Right hindlimb (tissue), 1 donor: ENCODE measurements around the gene AKAP11.

ENCODE experiments used
- DNase-seq: peaks from one replicate; pipeline ENCODE4 v3.0.0-alpha.2; 2018

Gene AKAP11

DNA sequence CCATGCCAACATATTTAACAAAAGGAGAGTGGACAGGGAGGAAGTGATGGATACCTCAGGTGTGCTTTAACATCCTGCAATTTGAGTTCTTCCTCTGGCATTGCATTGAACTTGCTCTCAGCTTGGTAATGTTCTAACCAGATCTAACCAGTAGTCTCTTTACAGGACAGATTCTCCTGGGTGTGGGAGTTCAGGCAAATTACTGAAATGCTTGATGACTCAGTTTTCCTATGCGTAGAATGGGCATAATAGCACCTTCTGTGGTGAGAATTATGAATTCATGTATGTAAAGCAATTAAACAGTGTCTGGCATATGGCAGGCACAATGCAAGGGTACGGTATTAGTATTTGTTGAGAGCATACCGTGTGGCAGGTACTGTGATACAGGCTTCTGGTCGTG lies 3.6 kb downstream of the AKAP11 start:
- no peak for DNase-seq

DNA sequence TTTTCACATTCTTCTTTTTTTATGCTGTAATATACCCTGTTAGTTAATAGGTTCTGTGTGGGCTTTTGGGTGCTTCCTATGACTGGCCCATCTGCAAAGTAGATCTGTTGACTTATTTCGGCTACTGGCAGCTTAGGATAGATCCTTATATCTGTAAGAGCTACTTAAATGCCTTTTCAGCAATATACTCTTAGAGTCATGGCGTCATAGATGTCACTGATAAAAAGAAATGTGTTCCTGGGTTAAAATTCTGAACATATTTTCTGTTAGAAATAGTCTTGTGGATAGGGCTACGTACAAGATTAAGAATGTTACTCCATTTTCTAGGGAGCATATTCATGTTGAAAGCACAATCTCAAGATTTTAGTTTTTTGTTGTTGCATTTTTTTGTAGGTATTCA lies 4.7 kb downstream of the AKAP11 start:
- no peak for DNase-seq

DNA sequence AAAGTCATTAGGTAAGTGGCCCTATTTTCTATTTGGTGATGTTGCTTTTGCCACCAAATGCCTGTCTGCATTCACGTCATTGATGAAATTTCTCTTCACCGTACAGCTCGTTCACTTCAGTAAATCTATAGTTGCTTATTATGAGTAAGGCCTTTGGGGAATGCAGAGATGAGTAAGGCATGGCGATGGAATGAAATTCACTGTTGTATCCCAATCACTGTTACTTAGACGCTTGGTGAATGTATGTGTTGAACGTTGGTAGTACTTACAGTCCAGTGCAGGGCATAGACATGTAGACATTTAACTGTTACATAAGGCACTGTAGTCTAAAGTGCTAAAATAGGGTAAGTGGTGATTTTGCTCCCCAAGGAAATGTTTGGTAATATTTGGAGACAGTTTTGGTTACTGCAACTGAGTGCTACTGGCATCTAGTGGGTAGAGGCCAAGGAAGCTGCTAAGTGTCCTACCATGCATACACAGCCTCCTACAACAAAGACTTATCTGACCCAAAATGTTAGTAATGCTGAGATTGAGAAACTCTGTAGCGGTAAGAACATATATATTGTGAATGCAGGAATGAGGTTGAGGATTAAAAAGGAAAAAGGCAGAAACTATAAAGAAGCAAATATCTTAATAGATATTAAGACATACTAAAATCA lies 5.8 kb downstream of the AKAP11 start:
- no peak for DNase-seq

DNA sequence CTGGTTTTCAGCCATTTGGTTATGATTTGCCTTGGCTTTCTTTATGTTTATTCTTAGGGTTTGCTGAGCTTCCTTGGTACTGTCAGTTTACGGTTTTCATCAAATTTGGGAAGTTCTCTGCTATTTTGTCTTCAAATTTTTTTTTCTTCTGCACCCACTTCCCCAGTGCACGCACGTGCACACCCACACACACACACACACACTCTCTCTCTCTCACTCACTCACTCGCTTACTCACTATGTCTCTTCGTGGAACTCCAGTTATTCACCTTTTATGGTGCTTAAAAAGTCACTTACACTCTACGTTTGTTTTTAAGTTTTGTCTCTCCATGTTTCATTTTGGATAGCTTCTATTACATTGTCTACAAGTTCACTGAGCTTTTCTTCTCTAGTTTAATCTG lies 7.1 kb downstream of the AKAP11 start:
- no peak for DNase-seq

DNA sequence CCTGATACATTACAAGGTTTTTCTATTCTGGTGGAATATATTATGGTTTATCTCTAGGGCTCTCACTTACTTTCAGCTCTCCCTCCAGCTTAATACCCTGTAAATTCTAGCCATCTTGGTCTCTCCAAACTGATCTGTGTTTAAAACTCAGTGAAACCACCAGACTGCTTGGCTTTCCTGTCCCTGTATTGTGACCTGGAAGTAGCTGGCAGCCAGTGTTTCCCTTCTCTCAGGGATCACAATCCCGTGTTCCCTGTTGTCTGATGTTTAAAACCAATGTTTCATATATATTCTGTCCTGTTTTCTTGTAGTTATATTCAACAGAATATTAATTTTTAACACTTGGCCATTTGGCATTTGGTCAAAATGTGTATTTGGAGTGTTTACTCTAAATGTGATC lies 8.0 kb downstream of the AKAP11 start:
- no peak for DNase-seq

DNA sequence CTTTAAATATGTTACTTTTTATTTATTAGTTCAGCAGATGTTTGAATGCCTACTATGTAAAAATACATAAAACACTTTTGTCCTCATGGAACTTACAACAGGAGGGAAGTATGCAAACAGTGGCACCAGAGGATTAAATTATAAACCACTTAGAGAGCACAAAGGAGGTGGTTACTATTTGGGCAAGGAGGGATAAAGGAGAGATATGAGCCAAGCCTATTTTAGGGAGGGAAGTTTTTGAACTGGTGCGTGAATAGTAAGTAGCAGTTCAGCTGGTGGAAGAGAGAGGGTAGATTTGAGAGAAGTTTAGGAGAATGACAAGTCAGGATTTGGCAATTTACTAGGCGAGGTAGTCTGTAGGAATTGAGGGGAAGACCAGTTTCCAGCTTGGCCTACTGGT lies 8.6 kb downstream of the AKAP11 start:
- DNase-seq = no peak

DNA sequence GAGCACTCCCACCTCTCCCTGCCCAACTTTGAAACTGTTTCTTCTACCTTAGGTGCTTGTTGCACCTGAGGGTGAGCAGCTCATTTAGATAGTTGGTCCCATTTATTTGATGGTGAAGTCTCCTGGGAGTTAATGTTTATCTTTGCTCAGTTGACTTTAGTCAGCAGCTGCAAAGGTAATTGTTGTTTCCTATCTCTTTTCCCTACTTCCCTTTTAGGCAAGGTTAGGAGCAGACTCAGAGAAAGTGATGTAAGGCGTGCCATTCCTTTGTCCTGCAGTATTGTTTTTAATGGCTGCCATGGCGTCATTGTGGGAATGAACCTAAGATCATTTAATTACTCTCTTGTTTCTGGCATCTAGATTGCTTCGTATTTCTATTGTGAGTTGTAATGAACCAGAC lies 11.6 kb downstream of the AKAP11 start:
- no peak for DNase-seq

DNA sequence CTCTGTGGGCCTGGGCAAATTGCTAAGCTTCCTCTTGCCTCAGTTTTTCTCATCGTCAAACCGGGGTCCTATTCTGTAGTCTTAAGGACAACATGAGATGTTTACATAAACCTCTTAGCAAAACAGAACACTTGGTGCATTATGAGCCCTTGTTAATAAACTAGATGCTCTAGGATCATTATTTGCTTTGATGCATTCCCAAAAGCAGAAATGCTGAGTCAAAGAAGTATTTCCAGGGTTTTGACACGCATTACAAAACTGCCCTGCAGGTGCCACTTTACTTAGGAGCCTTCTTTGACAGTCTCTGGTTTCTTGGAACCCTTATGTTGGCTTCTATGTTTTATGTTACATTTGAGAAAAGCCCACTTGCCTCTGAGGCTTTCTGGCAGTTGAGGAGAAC lies 12.1 kb downstream of the AKAP11 start:
- DNase-seq = no peak

DNA sequence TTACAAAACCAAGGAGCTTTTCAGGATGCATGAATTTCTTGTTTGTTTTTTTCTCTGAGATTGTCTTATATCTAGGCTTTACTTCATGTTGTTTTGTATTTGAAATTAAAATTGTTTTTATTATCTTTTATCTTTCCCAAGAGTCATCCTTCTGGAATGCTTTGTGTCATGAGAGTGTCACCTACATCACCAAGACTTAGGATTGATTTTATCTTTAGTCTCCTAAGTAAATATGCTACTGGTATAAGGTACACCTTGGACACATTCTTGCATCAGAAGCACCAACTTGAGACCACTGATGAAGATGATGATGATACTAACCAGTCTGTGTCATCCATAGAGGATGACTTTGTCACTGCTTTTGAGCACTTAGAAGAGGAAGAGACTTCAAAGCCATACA lies 26.4 kb downstream of the AKAP11 start:
- no peak for DNase-seq

DNA sequence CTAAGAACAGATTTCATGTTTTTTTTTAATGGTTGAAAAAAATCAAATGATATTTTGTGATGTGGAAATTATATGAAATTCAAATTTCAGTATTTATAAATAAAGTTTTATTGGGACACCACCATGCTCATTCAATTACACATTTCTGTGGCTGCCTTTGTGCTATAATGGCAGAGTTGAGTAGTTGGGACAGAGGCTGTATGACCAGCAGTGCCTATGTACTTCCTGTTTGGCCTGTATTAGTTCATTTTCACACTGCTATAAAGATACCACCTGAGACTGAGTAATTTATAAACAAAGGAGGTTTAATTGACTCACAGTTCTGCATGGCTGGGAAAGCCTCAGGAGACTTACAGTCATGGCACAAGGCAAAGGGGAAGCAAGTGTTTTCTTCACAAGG lies 33.6 kb downstream of the AKAP11 start:
- no peak for DNase-seq

DNA sequence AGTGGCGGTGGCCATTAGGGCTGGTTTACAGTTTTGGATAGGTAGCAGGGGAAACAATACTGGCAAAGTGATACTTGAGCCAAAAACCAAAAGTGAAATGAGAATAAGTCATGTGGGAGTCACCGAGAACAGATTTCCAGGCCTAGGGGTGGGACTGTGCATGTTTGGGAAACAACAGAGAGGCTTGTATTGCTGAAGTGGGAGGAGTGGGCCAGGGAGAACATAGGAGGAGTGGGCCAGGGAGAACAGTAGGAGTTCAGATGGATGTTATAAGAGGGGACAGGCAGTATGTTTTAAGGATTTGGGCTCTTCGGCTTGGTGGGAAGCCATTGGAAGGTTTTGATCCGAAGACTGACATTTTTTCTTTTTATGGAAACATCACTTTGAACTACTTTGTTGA lies 35.5 kb downstream of the AKAP11 start:
- no peak for DNase-seq

DNA sequence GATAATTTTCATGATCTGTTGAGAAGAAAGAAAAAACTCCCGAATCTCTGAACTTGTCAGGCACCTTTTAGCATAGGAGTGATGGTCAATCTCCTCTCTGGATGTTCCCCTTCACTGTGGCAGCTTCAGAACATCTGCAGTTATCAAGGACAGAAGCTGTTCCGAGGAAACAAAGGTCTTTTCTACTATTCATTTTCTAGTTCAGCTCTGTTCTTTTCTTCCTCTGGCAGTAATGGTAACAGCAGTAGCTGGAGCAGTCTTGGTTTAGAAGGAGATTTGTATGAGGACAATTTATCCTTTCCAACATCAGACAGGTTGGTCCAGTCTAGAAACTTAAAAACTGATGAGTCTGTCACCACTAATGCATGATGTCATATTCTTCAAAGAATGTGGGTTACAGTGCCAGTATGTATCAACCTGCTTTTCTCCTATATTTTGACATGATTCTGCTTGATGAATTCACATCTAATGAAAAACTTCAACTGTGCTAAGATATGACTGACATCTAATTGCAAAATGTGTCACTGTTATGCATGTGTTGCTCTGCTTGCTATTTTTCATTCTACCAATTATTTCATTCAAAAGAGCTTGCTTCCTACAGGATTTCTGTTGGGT lies 41.0 kb downstream of the AKAP11 start:
- DNase-seq = no peak

DNA sequence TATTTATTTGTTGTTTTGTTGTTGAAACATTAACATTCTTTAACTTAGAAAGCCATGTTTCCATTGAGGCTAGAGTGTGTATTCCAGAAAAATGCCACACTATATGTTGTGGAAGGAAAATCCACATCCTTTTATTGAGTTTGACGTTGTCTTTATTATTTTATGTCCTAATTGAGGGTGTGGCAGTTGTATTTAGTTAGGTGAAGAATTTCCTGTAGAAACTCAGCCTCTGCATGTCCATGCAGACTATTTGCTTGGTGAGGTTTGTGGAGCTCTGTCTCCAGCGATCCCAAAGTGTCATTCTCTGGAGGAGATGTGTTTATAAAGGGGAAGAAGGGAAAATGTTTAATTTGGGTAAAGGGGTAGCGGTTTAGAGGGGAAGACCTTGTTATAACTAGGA lies 46.6 kb downstream of the AKAP11 start:
- no peak for DNase-seq

DNA sequence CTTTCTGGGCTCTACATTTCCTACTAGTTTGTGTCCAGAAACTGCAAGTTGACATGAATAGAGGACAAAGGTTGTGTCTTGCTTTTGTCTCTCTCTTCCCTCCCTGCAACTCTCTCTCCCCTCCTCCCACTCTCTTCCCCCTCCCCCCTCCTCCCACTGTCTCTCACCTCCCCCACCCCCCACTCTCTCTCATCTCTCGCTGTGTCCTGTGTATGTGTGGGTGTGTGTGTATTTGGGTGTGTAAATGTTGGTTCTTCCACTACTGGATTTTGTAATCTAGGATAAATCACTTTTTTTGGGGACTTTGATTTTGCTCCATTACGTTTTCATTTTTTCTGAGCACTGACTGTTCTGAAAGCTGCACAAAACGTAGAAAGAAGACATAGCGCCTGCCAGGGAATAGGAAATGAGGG lies 48.4 kb downstream of the AKAP11 start:
- DNase-seq = no peak

DNA sequence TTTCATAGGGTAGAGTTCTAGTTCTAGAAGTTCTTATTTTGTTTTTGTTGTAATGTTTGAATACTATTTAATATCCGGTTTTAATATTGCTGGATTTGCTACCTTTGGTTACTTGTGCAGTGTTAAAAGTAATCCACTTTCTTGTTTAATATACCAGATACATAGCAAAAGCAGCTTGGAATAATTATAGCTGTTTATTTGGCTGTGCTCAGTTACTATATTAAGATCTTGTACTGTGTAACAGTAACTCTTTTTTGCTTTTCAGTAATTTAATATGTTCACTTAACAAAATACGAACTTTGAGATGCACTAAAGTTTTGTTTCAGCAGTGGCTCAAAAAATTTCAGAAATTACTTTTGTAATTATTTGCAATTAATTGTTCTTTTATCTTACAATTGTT lies 50.9 kb downstream of the AKAP11 start:
- no peak for DNase-seq

DNA sequence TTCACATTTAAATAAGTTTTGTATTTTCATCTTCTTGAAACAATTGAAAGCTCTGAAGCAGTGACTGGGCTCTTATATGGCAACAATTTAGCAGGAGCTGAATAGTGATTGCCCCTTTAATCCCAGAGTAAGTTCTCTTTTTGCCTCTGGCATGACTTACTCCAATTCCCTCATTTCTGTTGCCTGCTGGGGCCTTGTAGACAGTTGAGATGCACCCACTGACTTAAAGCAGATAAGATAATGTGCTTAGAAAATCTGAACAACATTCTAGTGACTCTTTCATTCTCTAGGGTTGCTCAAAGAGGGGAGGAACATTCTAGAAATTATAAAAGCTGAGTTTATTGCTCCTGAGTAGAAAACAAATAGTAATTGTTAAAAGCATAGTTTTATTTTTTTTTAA lies 52.8 kb downstream of the AKAP11 start:
- DNase-seq = no peak

DNA sequence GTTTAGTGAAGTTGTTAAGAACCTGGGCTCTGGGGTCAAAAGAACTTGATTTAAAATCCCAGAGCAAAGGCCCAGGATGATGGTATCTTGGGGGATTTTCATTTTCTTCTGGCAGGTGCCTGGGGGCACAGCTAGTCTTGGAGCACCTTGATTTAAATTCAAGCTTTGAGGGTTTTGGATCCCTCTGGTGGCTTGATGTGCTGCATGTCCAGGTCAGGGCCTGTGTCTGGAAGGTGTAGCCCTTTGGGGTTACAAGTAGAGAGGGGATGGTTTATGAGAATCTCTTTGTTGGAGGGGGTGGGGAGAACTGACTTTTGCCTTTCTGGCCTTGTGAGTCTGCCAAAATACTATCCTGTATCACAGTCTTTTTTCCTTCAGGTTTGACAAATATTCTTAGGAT lies 55.8 kb downstream of the AKAP11 start:
- no peak for DNase-seq

DNA sequence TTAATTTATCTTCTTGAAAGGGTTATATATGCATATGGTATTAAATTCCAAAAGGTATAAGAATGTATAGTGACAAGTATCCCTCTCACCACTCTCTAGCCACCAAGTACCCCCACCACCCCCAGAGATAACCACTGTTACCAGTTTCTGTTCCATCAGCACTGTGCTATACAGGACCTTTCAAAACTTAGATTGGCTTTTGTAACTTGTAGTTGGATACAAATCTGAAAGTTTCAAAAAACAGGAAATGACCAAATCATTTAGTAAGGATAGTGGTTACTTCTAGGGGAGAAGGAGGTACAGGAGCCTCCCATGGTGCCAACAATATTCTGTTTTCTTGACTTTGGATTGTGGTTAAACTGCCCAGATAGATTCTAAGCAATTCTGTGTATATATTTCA lies 56.7 kb downstream of the AKAP11 start:
- DNase-seq = no peak

DNA sequence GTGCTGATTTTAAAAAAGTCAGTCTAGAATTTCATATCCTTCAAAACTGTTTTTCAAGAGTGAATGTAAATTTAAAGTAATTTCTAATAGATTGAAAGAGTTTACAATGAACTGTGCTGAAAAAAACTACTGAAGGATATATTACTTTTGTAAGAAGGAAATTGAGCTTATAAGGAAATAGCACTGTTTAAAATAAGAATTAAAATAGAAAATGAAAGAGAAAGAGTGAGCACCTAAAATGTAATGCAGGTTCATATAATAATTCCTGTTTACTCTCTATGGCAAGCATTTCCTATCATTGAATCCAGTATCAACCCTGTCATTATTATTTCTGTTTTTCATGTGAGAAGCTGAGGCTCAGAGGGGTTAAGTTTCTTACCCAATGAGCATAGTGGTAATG lies 57.3 kb downstream of the AKAP11 start:
- no peak for DNase-seq

DNA sequence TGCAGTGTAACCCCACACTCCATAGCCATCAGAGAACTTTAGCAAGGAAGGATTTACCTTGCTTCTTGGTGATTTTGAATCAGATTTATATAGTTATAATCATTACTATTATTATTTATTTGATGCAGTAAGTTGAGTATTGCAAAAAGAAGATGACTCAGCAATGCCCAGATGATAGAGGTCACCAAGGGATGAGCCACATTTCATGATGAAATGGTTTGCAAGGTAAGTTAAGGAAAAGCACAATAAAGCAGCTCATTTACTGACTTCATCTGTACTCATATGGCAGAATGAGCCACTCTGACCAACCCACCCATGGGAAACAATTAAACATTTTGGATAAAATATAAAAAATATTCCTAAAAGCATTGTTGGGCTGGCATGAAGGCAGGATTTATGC lies 59.1 kb downstream of the AKAP11 start:
- no peak for DNase-seq

DNA sequence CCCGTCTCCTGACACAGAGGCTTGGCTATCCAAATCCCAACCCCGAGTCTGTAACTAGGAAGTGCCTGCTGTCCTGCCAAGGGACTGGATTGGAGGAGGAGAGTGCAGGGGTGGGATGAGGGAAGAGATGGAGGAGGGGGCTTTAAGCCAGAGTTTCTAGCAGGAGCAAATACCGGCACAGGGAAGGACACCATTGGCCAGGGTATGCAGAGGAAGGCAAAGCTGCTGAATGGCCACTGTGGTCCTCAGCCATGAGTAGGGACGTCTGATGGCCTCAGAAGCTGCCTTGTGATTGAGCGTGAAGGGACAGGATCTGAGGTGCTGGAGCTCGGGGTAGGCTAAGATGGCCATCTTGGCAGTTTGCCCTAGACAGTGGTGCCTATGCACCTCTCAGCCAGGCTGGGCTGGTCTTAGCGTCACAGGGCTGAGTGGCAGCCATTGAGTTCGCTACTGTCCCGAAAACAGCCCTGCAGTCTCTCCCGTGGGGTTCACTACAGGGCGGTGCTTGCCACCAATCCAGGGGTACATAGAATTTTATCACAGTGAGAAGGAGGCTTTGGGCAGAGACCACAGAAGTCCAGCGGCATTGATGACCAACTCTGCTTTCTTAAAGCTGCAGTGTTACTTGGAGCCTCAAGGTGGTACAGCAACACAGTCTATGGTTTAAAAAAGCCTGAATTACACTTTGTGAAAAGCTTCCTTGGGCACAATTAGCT lies 61.8 kb downstream of the AKAP11 start:
- DNase-seq = no peak

DNA sequence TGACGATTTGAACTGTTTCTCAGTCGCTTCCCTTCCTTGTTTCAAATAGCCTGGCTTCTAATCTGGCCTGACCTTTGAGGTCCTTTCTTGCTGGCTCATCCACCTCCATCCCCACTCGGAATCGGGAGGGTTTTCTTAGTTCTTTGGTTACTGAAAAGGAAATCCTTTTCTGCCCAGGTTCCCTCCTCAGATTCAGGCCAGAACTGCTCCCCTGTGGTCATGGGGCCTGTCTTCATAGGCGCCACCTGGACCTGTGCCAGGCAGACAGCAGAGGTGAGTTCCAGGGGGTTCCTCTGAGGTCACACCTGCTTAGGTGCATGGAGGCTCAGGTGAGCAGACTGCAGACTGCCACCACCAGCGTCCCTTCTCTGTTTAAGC lies 62.4 kb downstream of the AKAP11 start:
- no peak for DNase-seq

DNA sequence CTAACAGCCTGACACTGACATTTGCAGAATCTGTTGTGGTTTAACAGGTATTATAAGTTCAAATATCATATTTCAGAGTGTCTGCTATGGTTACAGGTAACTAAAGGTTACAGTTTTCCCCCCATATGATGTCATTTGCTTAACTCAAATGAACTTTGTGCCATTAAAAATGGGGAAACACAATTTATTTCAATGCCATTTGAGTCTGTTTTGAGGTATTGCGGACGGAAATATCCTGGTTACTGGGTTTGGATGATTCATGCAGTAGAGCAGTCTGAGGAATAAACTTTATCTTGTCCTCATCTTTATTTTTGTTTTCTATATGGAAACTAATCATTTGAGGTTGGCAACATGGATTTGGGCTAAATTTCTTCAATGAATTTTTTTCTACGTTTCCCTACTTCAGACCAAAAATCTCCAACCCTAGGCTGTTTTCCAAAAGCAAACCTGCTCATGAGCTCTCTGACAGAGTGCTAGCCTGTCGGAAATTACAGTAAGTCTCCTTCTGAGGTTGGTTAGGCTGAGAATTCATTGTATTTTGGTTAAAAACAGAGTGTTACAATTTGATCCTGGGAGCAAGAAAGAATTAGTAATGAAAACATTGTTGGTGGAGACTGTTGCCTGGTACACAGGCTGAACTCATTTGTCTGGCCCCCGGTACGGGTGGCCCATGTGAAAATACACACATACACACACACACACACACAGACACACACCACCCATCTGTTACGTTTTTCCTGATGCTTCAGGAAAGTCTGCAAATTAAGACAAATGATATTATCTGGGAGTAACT lies 66.1 kb downstream of the AKAP11 start:
- DNase-seq = no peak

DNA sequence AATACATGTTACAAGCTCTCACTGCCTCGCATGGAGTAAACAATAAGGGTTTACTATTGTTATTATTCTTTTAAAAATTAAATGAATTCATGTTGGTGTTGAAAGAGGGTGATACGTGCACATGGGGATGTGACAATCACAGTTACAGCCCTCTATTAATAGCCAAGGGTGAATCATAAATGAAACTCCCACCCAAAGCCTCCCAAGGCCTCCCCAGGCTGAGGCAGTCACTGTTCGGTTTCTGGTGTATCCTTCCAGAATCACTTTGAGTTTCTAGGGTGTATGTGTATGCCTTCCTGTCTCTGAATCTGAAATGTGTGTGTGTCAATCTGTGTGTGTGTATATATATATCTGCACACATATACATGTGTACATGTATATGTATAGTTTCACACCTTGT lies 73.4 kb downstream of the AKAP11 start:
- no peak for DNase-seq
